ENCODE results near the gene ZNF691.

Gene ZNF691, protein sequence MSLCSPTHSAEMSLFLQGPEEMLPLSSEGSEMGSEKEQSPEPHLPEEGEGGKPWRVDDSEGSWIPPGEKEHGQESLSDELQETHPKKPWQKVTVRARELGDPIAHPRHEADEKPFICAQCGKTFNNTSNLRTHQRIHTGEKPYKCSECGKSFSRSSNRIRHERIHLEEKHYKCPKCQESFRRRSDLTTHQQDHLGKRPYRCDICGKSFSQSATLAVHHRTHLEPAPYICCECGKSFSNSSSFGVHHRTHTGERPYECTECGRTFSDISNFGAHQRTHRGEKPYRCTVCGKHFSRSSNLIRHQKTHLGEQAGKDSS

DNA sequence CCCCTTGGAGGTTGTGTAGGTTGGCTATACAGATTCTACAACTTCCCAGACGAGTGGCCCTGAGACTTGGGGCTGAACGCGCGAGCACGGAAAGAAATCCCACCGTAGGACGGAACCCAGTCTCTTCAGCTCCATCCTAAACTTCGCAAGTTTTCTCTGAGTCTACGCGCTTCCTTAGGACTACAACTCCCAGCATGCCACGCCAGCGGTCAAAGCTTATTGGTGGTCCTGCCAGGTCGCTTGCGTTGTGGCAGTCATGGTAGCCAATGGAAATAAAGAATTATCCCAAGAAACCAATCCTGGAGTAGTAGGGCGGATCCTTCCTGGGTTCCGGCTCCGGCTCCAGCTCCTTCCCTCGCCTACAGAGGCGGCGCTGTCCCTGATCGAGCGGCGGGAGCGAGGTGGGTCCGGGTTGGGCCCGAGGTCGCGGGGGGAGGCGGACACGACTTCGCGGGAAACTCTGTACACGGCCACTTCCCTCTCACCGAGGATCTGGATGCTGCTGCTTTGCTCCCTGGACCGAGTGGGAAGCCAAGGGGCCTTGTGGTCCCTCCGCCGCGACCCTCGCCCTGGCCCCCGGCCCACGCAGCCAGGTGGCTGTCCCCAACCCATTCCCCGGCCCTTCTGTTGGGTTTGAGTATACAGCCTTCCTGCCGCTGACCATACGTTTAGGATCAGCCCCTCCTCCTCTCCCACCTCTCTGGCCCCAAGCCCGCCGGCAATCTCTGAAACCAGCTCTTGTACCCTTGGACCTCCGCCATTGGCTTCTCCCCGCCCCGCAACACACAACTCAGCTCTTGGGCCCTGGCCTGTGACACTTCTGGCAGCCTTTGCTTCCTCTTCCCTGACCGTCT is at the start of gene ZNF691:
ZNF691 (plus strand) TSS at position 357 of the 854 bp plus-strand sequence. CDS start 3,046 bp downstream, outside the sequence.
- H3K27ac ChIP-seq = peak within 1 kb of the TSS; percentile 46
- in situ Hi-C loops (cut with HindIII; ENCODE audit: low pct_ligation_motif_present, low sequenced_read_pairs) = no loop called here

DNA sequence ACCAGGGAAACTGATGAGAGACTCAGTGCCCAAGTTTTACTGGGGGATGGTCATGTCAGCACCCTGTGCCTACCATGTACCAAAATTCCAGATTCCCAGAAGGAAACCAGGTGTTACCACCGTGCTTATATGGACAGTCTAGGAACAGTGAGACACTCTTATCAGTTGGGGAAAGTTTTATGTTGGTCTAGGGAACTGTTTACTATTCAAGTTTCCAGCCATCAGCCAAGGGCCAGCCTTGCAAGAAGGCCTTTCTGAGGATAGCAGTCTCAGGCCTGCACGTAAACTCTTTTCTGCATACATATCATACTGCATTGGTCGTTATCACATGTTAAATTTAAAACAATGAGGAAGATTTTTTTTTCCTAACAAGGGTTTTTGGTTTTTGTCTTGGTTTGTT is 49.0 kb upstream of the ZNF691 start:
- Histone ChIP-seq H3K36me3 (replicated peaks) (no peaks in the 10 kb centered on the region), H3K27me3 (replicated peaks) (no peaks in the 10 kb centered on the region), H3K27ac (no peak overlapping the region), H3K4me3 (ENCODE audit: low read depth, low read length) (no peak overlapping the region)
- TF ChIP-seq, protein P1, sequence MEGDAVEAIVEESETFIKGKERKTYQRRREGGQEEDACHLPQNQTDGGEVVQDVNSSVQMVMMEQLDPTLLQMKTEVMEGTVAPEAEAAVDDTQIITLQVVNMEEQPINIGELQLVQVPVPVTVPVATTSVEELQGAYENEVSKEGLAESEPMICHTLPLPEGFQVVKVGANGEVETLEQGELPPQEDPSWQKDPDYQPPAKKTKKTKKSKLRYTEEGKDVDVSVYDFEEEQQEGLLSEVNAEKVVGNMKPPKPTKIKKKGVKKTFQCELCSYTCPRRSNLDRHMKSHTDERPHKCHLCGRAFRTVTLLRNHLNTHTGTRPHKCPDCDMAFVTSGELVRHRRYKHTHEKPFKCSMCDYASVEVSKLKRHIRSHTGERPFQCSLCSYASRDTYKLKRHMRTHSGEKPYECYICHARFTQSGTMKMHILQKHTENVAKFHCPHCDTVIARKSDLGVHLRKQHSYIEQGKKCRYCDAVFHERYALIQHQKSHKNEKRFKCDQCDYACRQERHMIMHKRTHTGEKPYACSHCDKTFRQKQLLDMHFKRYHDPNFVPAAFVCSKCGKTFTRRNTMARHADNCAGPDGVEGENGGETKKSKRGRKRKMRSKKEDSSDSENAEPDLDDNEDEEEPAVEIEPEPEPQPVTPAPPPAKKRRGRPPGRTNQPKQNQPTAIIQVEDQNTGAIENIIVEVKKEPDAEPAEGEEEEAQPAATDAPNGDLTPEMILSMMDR (IDR thresholded peaks at IDR 0.05; ENCODE audit: low read depth, low read length, missing control alignments) = no peak
- no peak for DNase-seq
- in situ Hi-C loops (cut with HindIII; ENCODE audit: low pct_ligation_motif_present, low sequenced_read_pairs) = no loop called here

More for the DNA sequence above, at the start of gene ZNF691:
- TF ChIP-seq, protein P1 (IDR thresholded peaks at IDR 0.05; ENCODE audit: low read depth, low read length, missing control alignments) = peak; percentile 69
- no peaks in the 10 kb centered on the region for H3K27me3 ChIP-seq (replicated peaks)
- peaks cover 12% of the 10 kb centered on the region for H3K36me3 ChIP-seq (replicated peaks)
- peak; percentile 99 for DNase-seq
- H3K4me3 ChIP-seq (ENCODE audit: low read depth, low read length) = peak within 1 kb of the TSS; percentile 86

DNA sequence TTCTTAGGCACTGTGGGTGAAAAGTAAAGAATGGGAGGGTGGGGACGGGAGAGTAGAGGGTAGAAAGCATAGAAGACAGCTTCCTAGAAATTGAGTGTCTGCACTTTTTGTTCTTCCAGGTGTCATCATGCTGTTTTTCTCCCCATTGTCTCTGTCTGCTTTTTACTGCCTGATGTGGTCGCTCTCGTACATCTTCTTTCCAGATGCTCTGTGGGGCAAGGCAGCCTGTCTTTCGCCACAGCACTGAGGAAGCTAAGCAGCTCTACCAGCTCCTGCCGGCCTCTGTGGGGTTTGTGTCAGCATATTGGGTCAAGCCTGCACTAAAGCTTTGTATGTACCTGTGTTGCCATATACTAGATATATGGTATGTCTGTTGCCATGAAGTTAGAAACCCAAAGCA is 48.4 kb upstream of the ZNF691 start:
- H3K27me3 ChIP-seq (replicated peaks) = no peaks in the 10 kb centered on the region
- H3K36me3 ChIP-seq (replicated peaks) = no peaks in the 10 kb centered on the region
- in situ Hi-C loops (cut with HindIII; ENCODE audit: low pct_ligation_motif_present, low sequenced_read_pairs) = no loop called here
- no peak overlapping the region for H3K27ac ChIP-seq
- TF ChIP-seq, protein P1 (IDR thresholded peaks at IDR 0.05; ENCODE audit: low read depth, low read length, missing control alignments) = no peak
- H3K4me3 ChIP-seq (ENCODE audit: low read depth, low read length) = no peak overlapping the region
- DNase-seq = no peak

DNA sequence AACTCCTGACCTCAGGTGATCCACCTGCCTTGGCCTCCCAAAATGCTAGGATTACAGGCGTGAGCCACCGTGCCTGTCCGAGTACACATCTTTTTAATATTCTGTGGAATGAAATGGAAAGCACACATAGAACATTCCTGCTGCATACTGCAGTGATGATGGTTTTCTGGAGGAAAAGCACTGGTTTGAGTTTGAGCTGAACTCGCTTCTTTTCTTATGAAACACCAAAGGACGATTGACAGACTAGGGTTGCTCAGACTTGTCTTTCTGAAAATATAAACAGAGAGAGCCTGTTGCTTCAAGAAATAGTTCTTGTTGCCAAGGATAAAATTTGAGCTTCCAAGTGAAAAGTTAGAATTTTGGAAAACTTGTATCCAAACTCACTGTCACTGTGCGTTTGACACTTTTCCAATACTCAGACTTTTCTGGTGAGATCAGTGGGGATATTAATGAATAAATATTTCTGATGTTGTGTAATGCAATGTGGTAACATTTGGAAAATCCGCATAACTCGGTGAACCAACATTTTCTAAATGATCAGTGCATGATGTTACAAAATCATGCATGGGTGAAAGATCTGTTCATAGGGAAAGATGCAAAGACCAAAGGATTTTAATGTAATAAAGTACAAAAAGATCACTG is 44.5 kb upstream of the ZNF691 start:
- no peak for DNase-seq
- Histone ChIP-seq H3K36me3 (replicated peaks) (no peaks in the 10 kb centered on the region), H3K4me3 (ENCODE audit: low read depth, low read length) (no peak overlapping the region), H3K27ac (no peak overlapping the region), H3K27me3 (replicated peaks) (no peaks in the 10 kb centered on the region)
- in situ Hi-C loops (cut with HindIII; ENCODE audit: low pct_ligation_motif_present, low sequenced_read_pairs) = no loop called here
- TF ChIP-seq, protein P1 (IDR thresholded peaks at IDR 0.05; ENCODE audit: low read depth, low read length, missing control alignments) = no peak

DNA sequence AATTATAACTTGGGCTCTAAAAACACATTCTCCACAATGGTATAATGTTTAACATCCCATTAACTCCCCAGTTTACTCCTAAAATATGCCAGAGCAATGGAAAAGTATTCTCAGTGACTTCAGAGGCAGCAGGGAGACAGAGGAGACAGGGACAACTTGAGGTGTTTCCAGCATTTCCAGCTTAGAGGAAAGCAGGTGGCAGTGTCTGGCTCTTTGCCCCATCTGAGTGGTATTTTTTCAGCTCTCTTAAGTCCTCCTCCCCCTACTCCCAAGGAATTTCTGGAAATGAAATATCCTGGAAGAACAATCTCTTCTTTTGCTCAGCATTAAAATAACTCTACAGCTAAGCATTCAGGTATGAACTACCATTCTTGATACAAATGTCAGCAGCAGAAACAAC is 40.2 kb upstream of the ZNF691 start:
- DNase-seq = no peak
- no peak overlapping the region for H3K27ac ChIP-seq

More for the DNA sequence above, 40.2 kb upstream of the ZNF691 start:
- Histone ChIP-seq H3K4me3 (ENCODE audit: low read depth, low read length) (no peak overlapping the region), H3K36me3 (replicated peaks) (no peaks in the 10 kb centered on the region), H3K27me3 (replicated peaks) (no peaks in the 10 kb centered on the region)
- TF ChIP-seq, protein P1 (IDR thresholded peaks at IDR 0.05; ENCODE audit: low read depth, low read length, missing control alignments) = no peak
- in situ Hi-C loops (cut with HindIII; ENCODE audit: low pct_ligation_motif_present, low sequenced_read_pairs) = no loop called here

Data from brain microvascular endothelial cell (primary cell).